ENCODE measurements around the gene SLC39A2.
"Not testable (repeated sequence)": the region's sequence is repeated elsewhere in the genome, so short reads cannot be mapped to it uniquely, and the experiment has no call there.

DNA sequence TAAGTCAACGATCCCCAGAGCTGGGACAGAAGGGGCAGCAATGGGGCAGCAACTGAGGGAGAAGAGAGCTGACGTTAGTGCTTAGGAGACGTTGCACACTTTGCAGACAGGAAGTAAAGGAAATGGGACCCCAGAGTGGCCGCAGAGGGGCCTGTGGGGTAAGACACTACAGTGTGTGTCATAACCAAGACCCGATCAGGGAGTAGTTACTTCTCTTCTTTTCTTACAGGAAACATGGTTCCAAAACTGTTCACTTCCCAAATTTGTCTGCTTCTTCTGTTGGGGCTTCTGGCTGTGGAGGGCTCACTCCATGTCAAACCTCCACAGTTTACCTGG is 43.6 kb upstream of the SLC39A2 start:
- TF ChIP-seq, protein P1, sequence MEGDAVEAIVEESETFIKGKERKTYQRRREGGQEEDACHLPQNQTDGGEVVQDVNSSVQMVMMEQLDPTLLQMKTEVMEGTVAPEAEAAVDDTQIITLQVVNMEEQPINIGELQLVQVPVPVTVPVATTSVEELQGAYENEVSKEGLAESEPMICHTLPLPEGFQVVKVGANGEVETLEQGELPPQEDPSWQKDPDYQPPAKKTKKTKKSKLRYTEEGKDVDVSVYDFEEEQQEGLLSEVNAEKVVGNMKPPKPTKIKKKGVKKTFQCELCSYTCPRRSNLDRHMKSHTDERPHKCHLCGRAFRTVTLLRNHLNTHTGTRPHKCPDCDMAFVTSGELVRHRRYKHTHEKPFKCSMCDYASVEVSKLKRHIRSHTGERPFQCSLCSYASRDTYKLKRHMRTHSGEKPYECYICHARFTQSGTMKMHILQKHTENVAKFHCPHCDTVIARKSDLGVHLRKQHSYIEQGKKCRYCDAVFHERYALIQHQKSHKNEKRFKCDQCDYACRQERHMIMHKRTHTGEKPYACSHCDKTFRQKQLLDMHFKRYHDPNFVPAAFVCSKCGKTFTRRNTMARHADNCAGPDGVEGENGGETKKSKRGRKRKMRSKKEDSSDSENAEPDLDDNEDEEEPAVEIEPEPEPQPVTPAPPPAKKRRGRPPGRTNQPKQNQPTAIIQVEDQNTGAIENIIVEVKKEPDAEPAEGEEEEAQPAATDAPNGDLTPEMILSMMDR (IDR thresholded peaks at IDR 0.05), result not testable (repeated sequence)
- TF ChIP-seq EP300, POLR2A (IDR thresholded peaks at IDR 0.05): not testable (repeated sequence)

All from tibial nerve (tissue), 4 donors.